Heart left ventricle (tissue), 16 donors: ENCODE data around the gene ANKRD37. TPM values are rescaled to one million over a fixed set of nuclear protein-coding genes. Genes with fewer than 3 reads are reported as not detected.

ENCODE experiments used
- ATAC-seq, 4 donors: fragments of 200-7000 bp; cut with Tn5 transposase; one replicate each; pipeline ENCODE4 v1.9.1; 2020 to 2022; ENCODE audit warnings: moderate library complexity in 4 of 4, mild to moderate bottlenecking in 3 of 4, moderate number of reproducible peaks in 1 of 4
- DNase-seq, 5 donors: peaks; one replicate each; pipeline ENCODE4 v3.0.0-alpha.2; 2020
- H3K27ac ChIP-seq, 12 donors: fragments of 200-600 bp; sonication (generic) in 4 of 12; one replicate each; pipeline versions ENCODE4 v1.5.0 to v1.8.0; 2016 to 2022; ENCODE audit warnings: mild to moderate bottlenecking in 2 of 12
- H3K27me3 ChIP-seq, 9 donors: fragments of 200-600 bp; sonication (generic) in 2 of 9; one replicate each; pipeline versions ENCODE4 v1.5.1 to v1.8.0; 2016 to 2022; ENCODE audit warnings: mild to moderate bottlenecking in 3 of 9
- H3K36me3 ChIP-seq, 9 donors: fragments of 200-600 bp; sonication (generic) in 2 of 9; one replicate each; pipeline versions ENCODE4 v1.5.0 to v1.8.0; 2018 to 2022; ENCODE audit warnings: mild to moderate bottlenecking in 2 of 9
- H3K4me1 ChIP-seq, 12 donors: fragments of 200-600 bp; sonication (generic) in 4 of 12; one replicate each; pipeline versions ENCODE4 v1.5.0 to v1.8.0; 2016 to 2022; ENCODE audit warnings: mild to moderate bottlenecking in 3 of 12
- H3K4me3 ChIP-seq, 12 donors: fragments of 200-600 bp; sonication (generic) in 4 of 12; one replicate each; pipeline versions ENCODE4 v1.5.0 to v1.8.0; 2017 to 2022; ENCODE audit warnings: mild to moderate bottlenecking in 9 of 12, moderate library complexity in 4 of 12
- H3K9me3 ChIP-seq, 12 donors: fragments of 200-600 bp; sonication (generic) in 4 of 12; one replicate each; pipeline versions ENCODE4 v1.5.0 to v1.8.0; 2016 to 2022; ENCODE audit warnings: mild to moderate bottlenecking in 1 of 12
- CTCF ChIP-seq, 12 donors: fragments of 200-600 bp; sonication (generic) in 4 of 12; IDR thresholded peaks; one replicate each; pipeline versions ENCODE4 v1.5.0 to v1.8.0; 2018 to 2022; ENCODE audit warnings: antibody characterized with exemption in 12 of 12, mild to moderate bottlenecking in 5 of 12
- POLR2A ChIP-seq, 2 donors: fragments of 450-650 bp; IDR thresholded peaks; one replicate each; pipeline ENCODE4 v1.6.1; 2017; ENCODE audit warnings: antibody characterized with exemption in 2 of 2, mild to moderate bottlenecking in 2 of 2, moderate library complexity in 2 of 2
- WGBS, 4 donors: extraction: QIAGEN DNeasy Blood & Tissue Kit in 2 of 4; methylation state at CpG; one replicate each; pipeline versions ENCODE4 v1.1.5 to v1.1.7; 2013 to 2018; 5-methylcytosine and 5-hydroxymethylcytosine counted together
- intact Hi-C, 10 donors: fragments of 100-400 bp; cut with DNase I; formaldehyde crosslinking; loops; one replicate each; pipeline versions ENCODE4 v1.11.1 to v1.14.2; 2022
- polyA plus RNA-seq, 2 donors: library from polyadenylated mRNA; stranded (reverse); fragments of 200-250 nt; gene quantifications; one replicate each; pipeline ENCODE4 v1.2.3, GENCODE V29; 2013
- total RNA-seq, 9 donors: library from RNA; depleted of rRNA in 2 of 9; stranded (reverse); fragments of >200 nt in 2 of 9; fragmentation: NEBNext Ultra II Directional in 3 of 9; extraction: Animal tissue kit (Norgen Biotek cat#: 25700) in 3 of 9; gene quantifications; one replicate each; pipeline versions ENCODE4 v1.1.0 to v1.2.4, GENCODE V29; 2016 to 2023
- donor health status: ischemic (EF 13 %, LVEDD 7.1; RV severe dilation, severe dysfunction).
- donor health status: healthy with polysubstance abuse.
- donor health status: DM: no; HTN: yes; CAD: no.
- donor health status: DM: no; HTN: no; CAD: no.
- donor health status: ischemic (EF 25% LVEDD 6.9; RV normal size, moderate dysfunction).
- donor health status: ischemic (EF 25% LVEDD 5.7; RV mildly dilated, moderate dysfunction).
- donor health status: healthy.
- donor health status: DM: yes; HTN: yes; CAD: no.
- donor health status: ischemic (EF 35%, LVEDD 5.7; RV mildly dilated, moderate dysfunction).
- donor health status: nonischemic (EF 11% LVEDD 7.7; RV severe dilation, severe dysfunction).
- donor health status: DM: yes; HTN: yes; CAD: no.
- donor health status: PGD.
- donor health status: ischemic (EF 29% LVEDD 5.4; RV normal size, mild dysfunction).
- donor health status: nonischemic (EF 23%, LVEDD 6.1; RV moderate dilation, normal function).

Gene ANKRD37
- total and polyA plus RNA-seq, 11 donors, result 8.4 to 30.6 (median 12.2) TPM

GRCh38 chr4:185411849-185412248 is 15.2 kb downstream of the ANKRD37 start:
- Histone ChIP-seq H3K27me3 (no peaks in the 10 kb centered on the region), H3K4me1 (peaks cover 0 to 9% (median 0%) of the 10 kb centered on the region in 12 donors), H3K9me3 (peaks cover 0 to 6% (median 0%) of the 10 kb centered on the region in 12 donors), H3K27ac (peak overlapping the region in 1 of 12 donors; percentile 34), H3K4me3 (no peak overlapping the region), H3K36me3 (peaks cover 0 to 93% (median 70%) of the 10 kb centered on the region in 9 donors)
- intact Hi-C loops, result no loop called here
- TF ChIP-seq POLR2A (IDR thresholded peaks at IDR 0.05), result no peak
- no peak for TF ChIP-seq CTCF (IDR thresholded peaks at IDR 0.05)
- DNase-seq (no peak), ATAC-seq (peak in 2 of 4 donors; percentile 34 to 42)
- WGBS, 4 donors, result 76 to 84% (median 82%) methylated on average over 5 of the region's 5 CpGs

GRCh38 chr4:185412412-185412811 is 15.8 kb downstream of the ANKRD37 start:
- ATAC-seq, result peak in 1 of 4 donors; percentile 29

GRCh38 chr4:185416955-185417354 is 20.3 kb downstream of the ANKRD37 start:
- H3K27me3 ChIP-seq, result no peaks in the 10 kb centered on the region
- peak; percentile 57 to 68 (median 62) for ATAC-seq
- no peak for TF ChIP-seq POLR2A (IDR thresholded peaks at IDR 0.05)
- peaks cover 0 to 97% (median 83%) of the 10 kb centered on the region in 9 donors for H3K36me3 ChIP-seq
- no peak for DNase-seq
- no peaks in the 10 kb centered on the region for H3K9me3 ChIP-seq
- H3K4me1 ChIP-seq, result peaks cover 0 to 20% (median 3%) of the 10 kb centered on the region in 12 donors
- H3K27ac ChIP-seq, result no peak overlapping the region
- intact Hi-C loops, result no loop called here
- H3K4me3 ChIP-seq, result no peak overlapping the region

More at GRCh38 chr4:185412412-185412811, 15.8 kb downstream of the ANKRD37 start:
- H3K27ac ChIP-seq, result peak overlapping the region in 1 of 12 donors; percentile 34
- intact Hi-C loops, result no loop called here
- no peaks in the 10 kb centered on the region for H3K27me3 ChIP-seq
- H3K4me3 ChIP-seq, result no peak overlapping the region
- DNase-seq, result no peak
- 81 to 88% (median 86%) methylated on average over 5 of the region's 5 CpGs for WGBS, 4 donors
- H3K36me3 ChIP-seq, result peaks cover 0 to 93% (median 73%) of the 10 kb centered on the region in 9 donors
- H3K4me1 ChIP-seq, result peaks cover 0 to 9% (median 0%) of the 10 kb centered on the region in 12 donors
- H3K9me3 ChIP-seq, result peaks cover 0 to 6% (median 0%) of the 10 kb centered on the region in 12 donors
- TF ChIP-seq CTCF (IDR thresholded peaks at IDR 0.05) (no peak), POLR2A (IDR thresholded peaks at IDR 0.05) (no peak)

GRCh38 chr4:185421366-185422124 is 24.9 kb downstream of the ANKRD37 start:
- peaks cover 0 to 44% (median 28%) of the 10 kb centered on the region in 12 donors for H3K4me1 ChIP-seq
- intact Hi-C loops, result loop anchor here in 2 of 10 donors (5.0 to 10.0 kb wide), 2 partner anchors 173 to 176 kb away; no protein-coding TSS in a partner anchor
- H3K36me3 ChIP-seq, result peaks cover 0 to 55% (median 43%) of the 10 kb centered on the region in 9 donors
- TF ChIP-seq CTCF (IDR thresholded peaks at IDR 0.05), result no peak
- TF ChIP-seq POLR2A (IDR thresholded peaks at IDR 0.05), result no peak
- 48 to 77% (median 64%) methylated on average over 2 of the region's 2 CpGs for WGBS, 4 donors
- H3K9me3 ChIP-seq, result no peaks in the 10 kb centered on the region
- no peak overlapping the region for H3K4me3 ChIP-seq
- H3K27me3 ChIP-seq, result no peaks in the 10 kb centered on the region
- H3K27ac ChIP-seq, result no peak overlapping the region
- no peak for DNase-seq
- ATAC-seq, result no peak
